Loucy (cell line): ENCODE measurements around the gene KLHL21.
"Not testable (repeated sequence)": the region's sequence is repeated elsewhere in the genome, so short reads cannot be mapped to it uniquely, and the experiment has no call there.

ENCODE experiments used
- H2AFZ ChIP-seq: fragments of 200-600 bp; sonication (generic); 2 replicates; pipeline ENCODE4 v1.6.0; 2016; ENCODE audit warnings: antibody characterized with exemption, mild to moderate bottlenecking, low read length, moderate library complexity
- H3F3A ChIP-seq: fragments of 200-600 bp; 2 replicates; pipeline ENCODE4 v1.6.0; 2016; ENCODE audit warnings: antibody characterized with exemption, low read depth, mild to moderate bottlenecking
- H3K27me3 ChIP-seq: fragments of 200-600 bp; sonication (generic); 2 replicates; pipeline ENCODE4 v1.6.1; 2014; ENCODE audit warnings: low read length, mild to moderate bottlenecking; ENCODE audit not compliant: insufficient read depth, poor library complexity, severe bottlenecking
- H3K36me3 ChIP-seq: fragments of 200-600 bp; sonication (generic); 2 replicates; pipeline ENCODE4 v1.6.1; 2016; ENCODE audit warnings: low read length; ENCODE audit not compliant: insufficient read depth
- H3K4me1 ChIP-seq: fragments of 200-600 bp; sonication (generic); 2 replicates; pipeline ENCODE4 v1.5.1; 2014; ENCODE audit warnings: low read length, mild to moderate bottlenecking; ENCODE audit not compliant: insufficient read depth, poor library complexity, severe bottlenecking
- H3K4me2 ChIP-seq: fragments of 200-600 bp; sonication (generic); 2 replicates; pipeline ENCODE4 v1.6.0; 2014; ENCODE audit warnings: antibody characterized with exemption, low read length, low read depth, mild to moderate bottlenecking; ENCODE audit not compliant: poor library complexity, severe bottlenecking
- H3K4me3 ChIP-seq: fragments of 200-600 bp; sonication (generic); 2 replicates; pipeline ENCODE4 v1.5.1; 2014; ENCODE audit warnings: low read length, mild to moderate bottlenecking, mixed read lengths; ENCODE audit not compliant: poor library complexity, severe bottlenecking
- H3K79me2 ChIP-seq: fragments of 200-600 bp; sonication (generic); 2 replicates; pipeline ENCODE4 v1.6.1; 2014; ENCODE audit warnings: low read length; ENCODE audit not compliant: insufficient read depth
- H3K9ac ChIP-seq: fragments of 200-600 bp; sonication (generic); 2 replicates; pipeline ENCODE4 v1.6.0; 2014; ENCODE audit warnings: mild to moderate bottlenecking, low read depth, low read length, moderate library complexity; ENCODE audit not compliant: poor library complexity, severe bottlenecking
- H3K9me2 ChIP-seq: fragments of 200-600 bp; sonication (generic); replicated peaks from 2 replicates; pipeline ENCODE4 v1.6.1; 2016; ENCODE audit warnings: low read depth, low read length, mixed read lengths
- H3K9me3 ChIP-seq: fragments of 200-600 bp; sonication (generic); 2 replicates; pipeline ENCODE4 v1.6.1; 2014; ENCODE audit warnings: mild to moderate bottlenecking, antibody characterized with exemption, low read length, low read depth; ENCODE audit not compliant: insufficient read depth
- H4K20me1 ChIP-seq: fragments of 200-600 bp; sonication (generic); 2 replicates; pipeline ENCODE4 v1.6.0; 2014; ENCODE audit warnings: antibody characterized with exemption, low read length, mild to moderate bottlenecking; ENCODE audit not compliant: insufficient read depth, poor library complexity, severe bottlenecking
- EZH2phosphoT487 ChIP-seq: fragments of 200-600 bp; IDR thresholded peaks from 2 replicates; pipeline ENCODE4 v1.6.1; 2018; ENCODE audit warnings: antibody characterized with exemption, mild to moderate bottlenecking, moderate library complexity, borderline replicate concordance
- TF ChIP-seq, protein P1 (sequence below): fragments of 200-600 bp; sonication (generic); conservative IDR thresholded peaks from 2 replicates; pipeline ENCODE4 v1.5.1; 2014; ENCODE audit warnings: mild to moderate bottlenecking, antibody characterized with exemption, low read length

Gene KLHL21

DNA sequence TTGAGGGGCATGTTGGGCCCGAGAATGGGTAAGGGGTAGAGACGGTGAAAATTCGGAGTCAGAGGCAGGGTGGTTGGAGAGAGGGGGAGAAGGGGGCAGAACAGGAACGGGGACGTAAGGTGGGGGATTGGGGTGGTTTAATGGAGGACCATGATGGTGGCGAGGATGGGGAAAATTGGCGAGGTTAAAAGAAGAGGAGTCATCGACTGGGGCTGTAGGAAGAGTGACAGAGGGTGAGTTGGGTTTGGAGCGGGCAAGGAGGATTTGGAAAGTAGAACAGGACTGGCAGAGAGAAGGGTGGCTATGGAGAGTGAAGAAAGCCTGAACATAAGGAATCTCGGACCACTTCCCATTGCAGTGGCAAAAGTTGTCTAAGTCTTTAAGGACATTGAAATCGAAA is 33.6 kb downstream of the KLHL21 start:
- Histone ChIP-seq H2AFZ (no peak overlapping the region), H3K79me2 (no peaks in the 10 kb centered on the region)
- TF ChIP-seq, protein P1, sequence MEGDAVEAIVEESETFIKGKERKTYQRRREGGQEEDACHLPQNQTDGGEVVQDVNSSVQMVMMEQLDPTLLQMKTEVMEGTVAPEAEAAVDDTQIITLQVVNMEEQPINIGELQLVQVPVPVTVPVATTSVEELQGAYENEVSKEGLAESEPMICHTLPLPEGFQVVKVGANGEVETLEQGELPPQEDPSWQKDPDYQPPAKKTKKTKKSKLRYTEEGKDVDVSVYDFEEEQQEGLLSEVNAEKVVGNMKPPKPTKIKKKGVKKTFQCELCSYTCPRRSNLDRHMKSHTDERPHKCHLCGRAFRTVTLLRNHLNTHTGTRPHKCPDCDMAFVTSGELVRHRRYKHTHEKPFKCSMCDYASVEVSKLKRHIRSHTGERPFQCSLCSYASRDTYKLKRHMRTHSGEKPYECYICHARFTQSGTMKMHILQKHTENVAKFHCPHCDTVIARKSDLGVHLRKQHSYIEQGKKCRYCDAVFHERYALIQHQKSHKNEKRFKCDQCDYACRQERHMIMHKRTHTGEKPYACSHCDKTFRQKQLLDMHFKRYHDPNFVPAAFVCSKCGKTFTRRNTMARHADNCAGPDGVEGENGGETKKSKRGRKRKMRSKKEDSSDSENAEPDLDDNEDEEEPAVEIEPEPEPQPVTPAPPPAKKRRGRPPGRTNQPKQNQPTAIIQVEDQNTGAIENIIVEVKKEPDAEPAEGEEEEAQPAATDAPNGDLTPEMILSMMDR = no peak
- no peak for TF ChIP-seq EZH2phosphoT487

DNA sequence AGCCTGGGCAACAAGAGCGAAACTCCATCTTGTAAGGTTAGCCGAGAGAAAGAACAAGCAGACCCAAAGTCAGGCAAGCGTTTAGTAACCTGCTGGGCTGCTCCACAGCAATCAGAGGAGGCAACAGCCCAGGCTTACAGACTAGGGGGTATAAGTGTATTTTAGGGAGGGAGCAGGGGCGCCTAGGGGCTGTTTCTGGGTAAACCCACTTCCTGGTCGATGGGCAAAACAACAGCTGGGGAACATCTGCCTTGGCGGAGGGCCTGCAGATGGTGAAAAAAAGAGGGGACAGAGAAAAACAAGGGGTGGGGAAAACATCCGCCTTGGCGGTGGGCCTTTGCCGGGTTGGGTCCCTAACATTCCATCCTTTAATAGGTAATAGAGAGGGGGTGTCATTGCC is 42.4 kb downstream of the KLHL21 start:
- no peaks in the 10 kb centered on the region for H3K27me3 ChIP-seq
- no peaks in the 10 kb centered on the region for H3K4me1 ChIP-seq
- no peaks in the 10 kb centered on the region for H3K9me2 ChIP-seq
- H2AFZ ChIP-seq = no peak overlapping the region
- H3F3A ChIP-seq = no peaks in the 10 kb centered on the region
- no peaks in the 10 kb centered on the region for H3K9me3 ChIP-seq
- no peaks in the 10 kb centered on the region for H3K79me2 ChIP-seq
- no peak overlapping the region for H3K9ac ChIP-seq
- no peak overlapping the region for H3K4me2 ChIP-seq
- TF ChIP-seq, protein P1 = no peak
- no peak for TF ChIP-seq EZH2phosphoT487
- no peak overlapping the region for H3K4me3 ChIP-seq
- H3K36me3 ChIP-seq = no peaks in the 10 kb centered on the region
- H4K20me1 ChIP-seq = no peaks in the 10 kb centered on the region

More for the DNA sequence above, 33.6 kb downstream of the KLHL21 start:
- no peaks in the 10 kb centered on the region for H4K20me1 ChIP-seq
- no peaks in the 10 kb centered on the region for H3K4me1 ChIP-seq
- no peaks in the 10 kb centered on the region for H3F3A ChIP-seq
- H3K9me2 ChIP-seq = no peaks in the 10 kb centered on the region
- no peak overlapping the region for H3K4me2 ChIP-seq
- no peaks in the 10 kb centered on the region for H3K36me3 ChIP-seq
- H3K9me3 ChIP-seq = no peaks in the 10 kb centered on the region
- H3K27me3 ChIP-seq = no peaks in the 10 kb centered on the region
- no peak overlapping the region for H3K4me3 ChIP-seq
- no peak overlapping the region for H3K9ac ChIP-seq

DNA sequence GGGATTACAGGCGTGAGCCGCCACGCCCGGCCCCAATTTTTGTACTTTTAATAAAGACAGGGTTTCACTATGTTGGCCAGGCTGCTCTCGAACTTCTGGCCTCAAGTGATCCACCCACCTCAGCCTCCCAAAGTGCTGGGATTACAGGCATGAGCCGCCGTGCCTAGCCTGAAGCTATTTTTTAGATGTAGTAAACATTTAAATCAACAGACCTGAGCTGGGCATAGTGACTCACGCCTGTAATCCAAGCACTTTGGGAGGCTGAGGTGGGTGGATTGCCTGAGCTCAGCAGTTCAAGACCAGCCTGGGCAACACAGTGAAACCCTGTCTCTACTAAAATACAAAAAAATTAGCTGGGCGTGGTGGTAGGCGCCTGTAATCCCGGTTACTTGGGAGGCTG is 43.5 kb downstream of the KLHL21 start:
- H2AFZ ChIP-seq, H3K4me1 ChIP-seq, H3K9me2 ChIP-seq, H3K4me2 ChIP-seq, H4K20me1 ChIP-seq, H3K36me3 ChIP-seq, H3K9ac ChIP-seq, H3F3A ChIP-seq, H3K79me2 ChIP-seq, H3K9me3 ChIP-seq, H3K4me3 ChIP-seq, H3K27me3 ChIP-seq: not testable (repeated sequence)

DNA sequence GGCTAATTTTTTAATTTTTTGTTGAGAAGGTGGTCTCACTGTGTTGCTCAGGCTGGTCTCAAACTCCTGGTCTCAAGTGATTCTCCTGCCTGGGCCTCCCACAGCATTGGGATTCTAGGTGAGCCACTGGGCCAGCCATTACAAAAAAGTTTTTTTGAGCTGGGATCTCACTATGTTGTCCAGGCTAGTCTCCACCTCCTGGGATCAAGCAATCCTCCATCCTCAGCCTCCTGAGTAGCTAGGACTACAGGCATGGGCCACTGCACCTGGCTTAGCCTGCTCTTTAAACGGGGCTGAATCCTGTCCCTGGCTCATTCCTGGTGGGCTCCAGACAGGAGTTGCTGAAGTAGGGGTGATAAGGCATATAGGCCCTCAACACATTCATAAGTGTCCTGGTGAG is 45.1 kb downstream of the KLHL21 start:
- no peak overlapping the region for H2AFZ ChIP-seq
- H3K4me2 ChIP-seq = no peak overlapping the region

More for the DNA sequence above, 45.1 kb downstream of the KLHL21 start:
- no peaks in the 10 kb centered on the region for H3F3A ChIP-seq
- H3K36me3 ChIP-seq = no peaks in the 10 kb centered on the region
- H3K4me3 ChIP-seq = no peak overlapping the region
- TF ChIP-seq, protein P1 = no peak
- no peak for TF ChIP-seq EZH2phosphoT487
- no peaks in the 10 kb centered on the region for H3K9me2 ChIP-seq
- H4K20me1 ChIP-seq = peaks cover 12% of the 10 kb centered on the region
- H3K27me3 ChIP-seq = peaks cover 5% of the 10 kb centered on the region
- no peak overlapping the region for H3K9ac ChIP-seq
- no peaks in the 10 kb centered on the region for H3K9me3 ChIP-seq
- H3K4me1 ChIP-seq = peaks cover 15% of the 10 kb centered on the region
- H3K79me2 ChIP-seq = peaks cover 17% of the 10 kb centered on the region
